ENCODE results near the gene RFT1.

Gene RFT1

GRCh38 chr3:53160061-53160659 lies 29.9 kb upstream of the RFT1 start:
- H3K4me3 ChIP-seq (ENCODE audit: low read depth, low read length) = peak overlapping the region; percentile 76
- no peak for DNase-seq (ENCODE audit: low read depth)
- TF ChIP-seq MAX (IDR thresholded peaks at IDR 0.05; ENCODE audit: low read depth, low read length) (no peak), MYC (IDR thresholded peaks at IDR 0.05; ENCODE audit: low read depth, low read length) (no peak), CTCF (IDR thresholded peaks at IDR 0.05; ENCODE audit: low read depth, low read length) (no peak)

- DNase-seq (ENCODE audit: low read depth) = no peak
- H3K4me3 ChIP-seq (ENCODE audit: low read depth, low read length) = no peak overlapping the region
- TF ChIP-seq MAX (IDR thresholded peaks at IDR 0.05; ENCODE audit: low read depth, low read length) (no peak), MYC (IDR thresholded peaks at IDR 0.05; ENCODE audit: low read depth, low read length) (no peak), POLR2A (IDR thresholded peaks at IDR 0.05; ENCODE audit: extremely low read depth, insufficient read length) (no peak), CTCF (IDR thresholded peaks at IDR 0.05; ENCODE audit: low read depth, low read length) (no peak)
Observed at GRCh38 chr3:53159156-53160060, 29.2 kb upstream of the RFT1 start.

- H3K4me3 ChIP-seq (ENCODE audit: low read depth, low read length) = no peak overlapping the region
- no peak for TF ChIP-seq MYC (IDR thresholded peaks at IDR 0.05; ENCODE audit: low read depth, low read length)
- TF ChIP-seq CTCF (IDR thresholded peaks at IDR 0.05; ENCODE audit: low read depth, low read length) = no peak
- TF ChIP-seq POLR2A (IDR thresholded peaks at IDR 0.05; ENCODE audit: extremely low read depth, insufficient read length) = no peak
- no peak for TF ChIP-seq MAX (IDR thresholded peaks at IDR 0.05; ENCODE audit: low read depth, low read length)
- peak; percentile 73 for DNase-seq (ENCODE audit: low read depth)
Observed at GRCh38 chr3:53158765-53159155, 28.5 kb upstream of the RFT1 start.

GRCh38 chr3:53157974-53158580 lies 27.8 kb upstream of the RFT1 start:
- TF ChIP-seq MYC (IDR thresholded peaks at IDR 0.05; ENCODE audit: low read depth, low read length) (no peak), POLR2A (IDR thresholded peaks at IDR 0.05; ENCODE audit: extremely low read depth, insufficient read length) (no peak), CTCF (IDR thresholded peaks at IDR 0.05; ENCODE audit: low read depth, low read length) (no peak), MAX (IDR thresholded peaks at IDR 0.05; ENCODE audit: low read depth, low read length) (no peak)
- DNase-seq (ENCODE audit: low read depth) = no peak
- H3K4me3 ChIP-seq (ENCODE audit: low read depth, low read length) = no peak overlapping the region

GRCh38 chr3:53156368-53156834 lies 26.2 kb upstream of the RFT1 start:
- no peak overlapping the region for H3K4me3 ChIP-seq (ENCODE audit: low read depth, low read length)
- DNase-seq (ENCODE audit: low read depth) = no peak
- TF ChIP-seq POLR2A (IDR thresholded peaks at IDR 0.05; ENCODE audit: extremely low read depth, insufficient read length) (no peak), CTCF (IDR thresholded peaks at IDR 0.05; ENCODE audit: low read depth, low read length) (no peak), MYC (IDR thresholded peaks at IDR 0.05; ENCODE audit: low read depth, low read length) (no peak), MAX (IDR thresholded peaks at IDR 0.05; ENCODE audit: low read depth, low read length) (no peak)
